SH-SY5Y (cell line): ENCODE results near the gene RPL18.

Experiments
- GATA2 ChIP-seq: IDR thresholded peaks from 2 replicates; pipeline ENCODE4 v1.6.1; 2011; ENCODE audit warnings: mild to moderate bottlenecking, low read depth, low read length
- GATA3 ChIP-seq: IDR thresholded peaks from 2 replicates; pipeline ENCODE4 v1.6.1; 2011; ENCODE audit warnings: low read depth, mild to moderate bottlenecking, low read length, moderate library complexity

- TF ChIP-seq GATA3 = no peak
- TF ChIP-seq GATA2 = no peak
These were observed 22.9 kb upstream of the RPL18 start for GRCh38 chr19:48641850-48642249.
